NCI-H1105 treated with DMSO at 0.1 percent for 48 hours (cell line): Measurements from ENCODE around the gene RXRA.
A peak's percentile ranks its signal among the peaks of the same experiment; 100 is the strongest.

ENCODE experiments used
- DNase-seq: peaks from one replicate; lab custom pipeline; 2025; lab: John Stamatoyannopoulos, UW

RXRA gene

DNA sequence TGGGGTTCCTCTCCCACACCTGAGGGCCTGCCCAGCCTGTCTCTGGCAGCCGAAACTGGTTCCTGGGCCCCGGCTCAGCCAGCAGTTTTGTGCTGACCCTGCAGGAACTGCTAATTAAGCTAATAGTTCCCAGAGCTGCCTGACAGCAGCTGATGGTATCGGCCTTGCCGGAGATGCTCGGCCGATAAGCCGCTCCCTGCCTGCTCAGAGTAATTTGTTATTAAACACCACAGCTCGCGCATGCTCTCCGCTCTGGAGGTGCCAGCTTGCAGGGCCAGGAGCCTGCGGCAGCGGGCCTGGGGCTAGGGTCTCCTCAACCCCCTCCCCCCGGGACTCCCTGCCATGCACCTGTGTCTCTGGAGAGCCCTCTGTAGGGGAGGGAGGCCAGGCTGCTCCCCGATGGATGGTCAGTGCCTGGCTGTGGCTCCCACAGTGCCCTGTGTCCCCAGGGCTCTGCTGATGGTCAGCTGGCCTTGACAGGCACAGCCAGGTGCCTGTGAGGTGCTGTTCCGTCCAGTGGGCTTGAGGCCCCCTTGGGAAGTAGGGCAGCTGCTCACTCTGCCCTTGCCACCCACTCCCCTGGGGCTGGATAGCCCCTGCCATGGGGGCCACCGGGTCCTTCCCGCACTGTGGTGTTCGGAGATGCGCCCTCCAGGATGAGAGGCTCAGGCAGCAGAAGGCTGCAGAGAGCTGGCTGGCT lies 41.7 kb downstream of the RXRA start:
- DNase-seq, result peak; percentile 69

DNA sequence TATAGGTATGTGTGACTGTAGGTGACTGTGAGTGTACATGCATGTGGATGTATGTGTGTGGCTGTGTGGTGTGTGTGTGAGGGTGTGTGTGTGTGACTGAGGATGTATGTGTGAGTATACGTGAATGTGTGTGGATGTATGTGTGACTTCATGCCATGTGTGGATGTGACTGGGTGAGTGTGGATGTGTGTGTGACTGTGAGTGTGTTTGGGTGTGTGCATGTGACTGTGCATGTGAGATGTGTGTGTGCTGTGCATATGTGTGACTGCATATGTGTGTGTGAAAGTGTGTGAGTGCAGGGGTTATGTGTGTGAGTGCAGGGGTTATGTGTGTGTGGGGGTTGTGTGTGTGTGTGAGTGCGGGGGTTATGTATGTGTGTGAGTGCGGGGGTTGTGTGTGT lies 42.3 kb downstream of the RXRA start:
- DNase-seq, result no peak

DNA sequence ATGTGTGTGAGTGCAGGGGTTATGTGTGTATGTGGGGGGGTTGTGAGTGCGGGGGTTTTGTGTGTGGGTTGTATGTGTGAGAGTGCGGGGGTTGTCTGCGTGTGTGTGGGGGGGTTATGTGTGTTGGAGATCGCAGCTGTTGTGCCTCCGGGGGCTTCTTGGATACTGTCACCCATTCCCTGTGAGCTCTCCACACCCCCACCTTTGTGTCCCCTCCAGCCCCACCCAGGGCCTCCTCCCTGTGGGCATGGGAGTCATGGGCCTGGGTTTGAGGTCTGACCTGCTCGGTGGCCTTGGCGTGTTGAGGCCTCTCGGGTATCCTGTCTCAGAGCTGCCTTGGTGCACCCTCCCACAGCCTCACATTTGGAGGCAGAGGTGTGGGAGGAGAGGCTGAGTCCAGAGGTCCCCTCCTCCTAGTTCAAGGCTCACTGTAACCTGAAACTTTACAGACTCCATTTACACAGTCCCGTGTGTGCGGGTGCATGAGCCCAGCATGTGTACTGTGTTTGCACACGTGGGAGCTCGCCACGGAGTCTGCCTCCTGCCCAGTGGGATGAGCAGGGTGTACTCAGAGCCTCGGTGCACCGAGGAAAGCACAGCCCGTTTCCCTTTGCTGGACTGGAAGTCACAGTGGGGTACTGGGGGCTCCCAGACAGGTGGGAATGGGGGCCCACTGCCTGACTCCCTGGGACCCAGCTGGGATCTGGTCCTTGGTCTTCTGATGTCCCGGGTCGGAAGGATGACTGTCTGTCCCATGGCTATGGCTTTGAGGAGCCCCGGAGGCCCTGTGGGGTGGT lies 43.4 kb downstream of the RXRA start:
- no peak for DNase-seq

DNA sequence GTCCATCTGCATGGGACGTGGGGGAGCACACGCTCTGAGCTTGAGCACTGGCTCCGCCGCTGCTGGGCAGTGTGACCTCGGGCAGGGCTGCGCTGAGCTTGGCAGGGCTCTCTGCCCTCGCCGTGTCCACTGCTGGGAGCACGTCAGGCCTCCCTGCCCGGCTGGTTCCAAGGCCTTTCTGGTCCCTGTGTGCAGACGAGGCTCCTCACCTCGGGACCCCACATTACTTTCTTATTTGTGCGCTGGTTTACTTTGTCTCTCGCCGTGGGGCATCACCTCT lies 43.9 kb downstream of the RXRA start:
- DNase-seq, result no peak

DNA sequence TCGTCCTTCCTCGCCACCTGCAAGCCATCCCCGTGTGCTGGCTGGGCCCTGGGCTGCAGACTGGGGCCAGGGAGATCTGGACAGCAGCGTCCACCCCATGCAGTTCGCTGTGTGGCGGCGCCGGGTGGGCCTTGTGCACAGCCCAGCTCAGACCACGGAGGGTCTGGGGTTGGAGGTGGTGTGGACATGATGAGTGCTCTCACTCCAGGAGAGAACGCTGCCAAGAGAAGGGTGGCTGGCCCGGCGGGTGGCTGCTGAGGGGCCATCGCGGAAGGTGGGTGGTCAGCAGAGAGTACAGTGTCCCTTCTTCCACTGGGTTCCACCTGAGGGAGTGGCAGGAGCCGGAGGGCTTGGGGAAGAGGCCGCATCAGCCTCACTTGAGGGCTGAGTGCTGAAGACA lies 44.4 kb downstream of the RXRA start:
- no peak for DNase-seq

DNA sequence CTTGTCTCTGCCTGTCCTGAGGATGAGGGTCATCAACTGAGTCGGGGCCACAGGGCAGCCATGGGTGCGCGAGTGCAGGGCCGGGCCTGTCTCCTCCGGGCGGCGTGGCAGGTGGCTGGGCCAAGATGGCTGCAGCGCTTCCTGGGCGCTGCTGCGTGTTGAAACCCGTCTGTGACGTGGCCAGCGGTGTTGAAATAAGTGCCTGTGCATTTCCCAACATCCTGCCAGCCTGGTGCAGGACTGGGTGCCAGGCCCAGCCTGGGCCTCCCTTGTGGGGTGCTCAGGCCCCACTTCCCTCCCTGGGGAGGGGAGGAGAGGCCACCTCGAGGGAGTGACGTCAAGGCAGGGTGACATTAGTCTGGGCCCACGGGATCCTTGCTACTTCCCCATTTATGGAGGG lies 45.5 kb downstream of the RXRA start:
- no peak for DNase-seq

DNA sequence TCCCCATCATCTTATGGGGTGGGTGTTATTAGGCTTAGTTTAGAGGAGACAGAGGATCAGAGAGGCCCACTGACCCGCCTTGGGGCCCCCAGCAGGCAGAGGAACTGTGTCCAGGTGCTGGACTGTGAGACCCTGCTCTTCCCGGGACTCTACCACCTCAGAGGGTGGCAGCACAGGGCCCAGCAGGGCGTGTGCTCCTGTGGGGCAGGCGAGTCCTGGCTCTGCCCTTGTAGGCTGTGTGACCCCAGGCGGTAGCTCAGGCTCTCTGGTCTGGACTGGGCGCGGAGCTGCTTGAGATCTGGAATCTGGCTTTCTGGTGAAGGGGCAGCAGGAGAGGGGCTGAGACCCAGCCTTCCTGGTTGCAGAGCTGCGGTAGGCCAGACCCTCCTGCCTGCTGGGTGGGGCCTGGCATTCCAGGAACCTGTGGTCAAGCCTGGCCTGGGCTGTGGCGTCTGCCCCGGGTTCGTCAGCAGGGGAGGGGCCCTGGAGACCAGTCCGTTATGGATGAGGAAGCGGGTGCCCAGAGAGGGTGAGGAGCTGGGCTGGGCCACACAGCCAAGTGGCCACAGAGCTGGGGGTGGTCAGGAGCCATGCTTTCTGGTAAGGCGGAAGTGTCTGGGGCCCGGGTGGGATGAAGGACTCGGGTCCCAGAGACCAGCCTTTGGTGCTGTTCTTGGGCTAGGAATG lies 46.5 kb downstream of the RXRA start:
- DNase-seq, result no peak

DNA sequence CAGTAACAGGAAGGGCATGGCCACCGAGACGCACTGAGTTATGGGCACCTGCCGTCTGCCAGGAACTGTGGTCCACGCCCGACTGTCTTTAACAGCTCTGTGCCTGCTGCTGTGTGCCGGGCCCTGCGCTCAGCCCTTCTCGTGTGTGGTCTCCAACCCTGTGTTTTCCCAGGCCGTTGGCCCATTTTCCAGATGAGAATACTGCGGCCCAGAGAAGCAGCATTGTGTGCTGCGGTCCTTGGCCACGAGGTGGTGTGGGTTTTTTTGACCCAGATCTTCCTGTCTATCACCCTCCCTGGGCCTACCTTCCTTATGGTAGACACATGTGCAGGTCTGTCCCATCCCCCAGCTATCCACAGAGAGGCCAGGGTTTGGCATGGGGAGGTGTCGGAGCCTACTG lies 47.0 kb downstream of the RXRA start:
- DNase-seq, result no peak

DNA sequence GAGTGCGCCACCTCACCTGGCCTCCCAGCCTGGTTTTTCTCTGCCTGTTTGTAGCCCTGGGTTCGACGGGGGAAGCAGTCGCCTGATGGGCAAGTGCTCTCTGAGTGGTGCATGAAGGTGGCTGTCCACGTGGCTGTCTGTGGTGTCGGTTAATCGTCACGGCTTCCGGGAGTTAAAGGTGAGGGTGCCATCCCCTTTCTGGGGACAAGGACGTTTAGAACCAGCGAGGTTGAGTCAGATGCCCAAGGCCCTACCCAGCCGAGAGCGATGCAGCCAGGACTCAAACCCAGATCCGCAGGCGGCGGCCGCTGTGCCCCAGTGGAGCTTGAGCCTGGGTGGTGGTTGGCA lies 47.7 kb downstream of the RXRA start:
- no peak for DNase-seq

DNA sequence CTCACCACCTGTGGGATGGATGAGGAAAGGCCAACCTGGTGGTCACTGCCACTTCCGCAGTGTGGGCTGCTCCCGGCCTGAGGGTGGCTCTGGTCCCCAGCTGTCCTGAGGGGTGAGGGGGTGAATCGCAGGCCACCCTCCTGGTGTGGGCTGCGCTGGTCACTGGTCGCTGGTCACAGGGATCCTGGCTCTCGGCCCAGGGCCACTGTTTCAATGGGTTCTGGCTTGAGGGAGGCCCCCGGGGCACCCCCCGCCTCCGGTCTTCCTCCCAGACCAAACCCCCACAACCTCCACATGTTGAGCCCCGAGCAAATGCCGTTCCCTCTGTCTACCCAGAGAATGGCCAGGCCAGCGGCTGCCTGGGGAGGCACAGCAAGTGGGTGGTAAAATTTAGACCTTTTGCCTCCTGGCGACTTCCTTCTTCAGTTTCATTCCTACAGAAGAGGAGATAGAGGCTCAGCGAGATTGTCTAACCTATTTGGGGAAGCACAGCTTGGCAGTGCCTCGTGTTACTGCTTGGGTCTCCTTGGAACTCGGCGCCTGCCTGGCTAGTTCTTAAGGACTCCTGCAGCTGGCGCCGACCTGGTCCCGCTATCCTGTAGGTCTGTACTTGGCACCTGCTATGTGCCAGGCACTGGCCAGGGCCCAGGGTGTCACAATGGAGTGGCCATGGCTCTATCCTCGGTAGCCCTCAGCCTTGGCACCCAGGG lies 48.2 kb downstream of the RXRA start:
- DNase-seq, result no peak

DNA sequence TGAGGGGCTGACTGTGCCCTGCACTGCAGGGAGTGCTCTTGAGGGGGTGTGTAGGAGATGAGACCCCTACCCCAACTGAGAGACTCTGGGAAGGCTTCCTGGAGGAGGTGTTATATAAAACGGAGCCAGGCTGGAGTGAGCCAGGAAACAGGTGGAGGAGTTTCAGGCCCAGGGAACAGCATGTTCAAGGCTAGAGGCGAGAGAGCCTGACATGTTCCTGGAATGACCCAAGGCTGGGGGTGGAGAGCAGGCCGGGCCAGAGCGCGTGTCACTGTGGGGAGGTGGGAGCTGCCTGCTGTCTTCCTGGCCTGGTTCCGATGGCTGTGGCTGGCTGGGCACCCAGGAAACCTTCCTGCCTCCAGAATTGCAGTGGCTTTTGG lies 48.7 kb downstream of the RXRA start:
- no peak for DNase-seq

DNA sequence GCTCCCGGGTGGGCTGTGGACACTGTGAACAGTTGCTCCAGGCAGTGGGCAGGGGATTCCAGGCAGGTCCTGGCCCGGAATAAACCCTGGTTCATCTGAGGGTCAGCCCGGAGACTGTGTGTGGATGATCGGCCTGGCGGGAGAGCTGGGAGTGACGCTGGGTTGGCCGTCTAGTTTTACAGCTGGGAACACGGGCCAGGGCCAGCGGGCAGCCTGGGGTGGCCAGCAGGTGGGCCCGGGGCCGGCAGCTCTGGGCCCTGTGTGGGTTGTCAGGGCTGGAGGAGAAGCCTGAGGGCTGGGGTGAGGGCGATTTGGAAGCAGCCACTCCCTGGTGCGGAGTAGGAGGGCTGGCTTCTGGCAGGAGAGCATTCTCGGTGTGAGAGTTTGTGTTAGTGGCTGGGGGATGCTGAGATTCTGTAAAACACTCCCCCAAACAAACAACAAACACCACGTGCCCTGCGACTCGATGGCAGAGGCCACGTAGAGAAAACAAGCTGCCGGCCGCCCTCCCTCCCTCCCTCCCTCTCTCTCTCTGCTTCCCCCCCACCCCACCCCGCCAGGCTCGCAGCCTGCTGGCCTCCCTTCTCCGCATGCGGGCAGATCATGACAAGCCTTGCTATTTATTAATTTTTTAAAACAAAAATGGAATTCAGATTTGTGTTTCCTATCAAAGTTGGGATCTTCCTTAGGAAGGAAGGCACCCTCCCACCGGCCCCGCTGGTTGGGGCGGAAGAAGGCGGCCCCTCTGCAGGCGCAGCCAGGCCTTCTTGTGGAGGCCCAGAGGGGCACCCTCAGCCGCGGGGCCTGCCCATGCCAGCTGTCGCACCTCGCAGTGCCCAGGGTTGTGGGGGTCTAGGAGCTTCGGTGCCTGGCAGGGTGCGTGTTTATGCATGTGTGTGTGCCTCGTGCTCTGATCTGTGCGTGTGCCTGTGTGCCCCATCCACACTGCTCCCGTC lies 49.5 kb downstream of the RXRA start:
- no peak for DNase-seq

DNA sequence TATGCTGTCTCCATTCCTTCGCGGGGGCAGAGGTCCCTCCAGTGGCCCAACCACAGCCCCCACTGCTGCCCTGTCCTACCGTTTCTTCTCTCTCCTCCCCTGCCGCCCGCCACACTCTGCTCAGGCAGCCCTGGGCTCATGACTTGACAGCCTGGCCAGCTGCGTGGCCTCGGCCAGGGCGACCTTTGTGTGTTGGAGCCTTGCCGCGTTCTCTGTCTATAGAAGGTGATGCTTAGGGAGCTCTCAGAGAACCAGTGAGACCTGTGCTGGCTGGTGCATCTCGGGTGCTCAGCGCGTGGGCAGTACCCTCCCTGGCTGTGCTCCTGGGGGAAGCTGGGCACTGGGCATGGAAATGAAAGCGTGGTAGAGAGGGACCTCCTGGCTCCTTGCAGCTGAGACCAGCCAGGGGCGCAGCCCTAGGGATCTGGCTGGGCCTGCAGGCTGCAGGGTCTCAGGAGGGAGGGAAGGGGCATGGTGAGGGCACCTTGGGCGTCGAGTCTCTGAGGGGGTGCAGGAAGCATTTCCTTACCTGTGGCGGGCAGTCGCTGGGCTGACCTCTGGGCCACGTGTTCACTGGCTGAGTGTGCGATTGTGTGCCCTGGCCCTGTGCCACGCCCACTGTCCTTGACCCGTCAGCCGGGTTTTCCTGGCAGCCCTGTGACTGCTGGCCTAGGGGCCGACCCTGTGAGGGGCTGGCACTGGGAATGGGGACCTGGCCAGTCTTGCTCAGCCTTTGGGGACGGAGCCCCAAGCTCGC lies 50.3 kb downstream of the RXRA start:
- DNase-seq, result no peak

DNA sequence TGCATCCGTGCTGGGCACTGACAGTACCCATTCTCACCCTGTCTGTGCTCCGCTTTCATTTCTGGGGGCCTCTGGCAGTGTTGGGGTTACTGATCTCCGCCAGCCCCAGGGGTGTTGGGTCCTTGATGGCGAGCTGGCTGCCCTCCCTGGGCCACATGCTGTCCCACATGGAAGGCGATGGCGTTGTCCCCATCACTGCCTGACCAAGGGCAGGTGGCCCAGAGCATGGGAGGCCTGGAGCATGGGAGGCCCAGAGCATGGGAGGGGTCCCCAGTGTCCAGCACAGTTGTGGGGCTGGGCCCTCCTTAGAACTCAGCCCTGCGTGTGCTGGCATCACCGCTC lies 50.9 kb downstream of the RXRA start:
- DNase-seq, result no peak

DNA sequence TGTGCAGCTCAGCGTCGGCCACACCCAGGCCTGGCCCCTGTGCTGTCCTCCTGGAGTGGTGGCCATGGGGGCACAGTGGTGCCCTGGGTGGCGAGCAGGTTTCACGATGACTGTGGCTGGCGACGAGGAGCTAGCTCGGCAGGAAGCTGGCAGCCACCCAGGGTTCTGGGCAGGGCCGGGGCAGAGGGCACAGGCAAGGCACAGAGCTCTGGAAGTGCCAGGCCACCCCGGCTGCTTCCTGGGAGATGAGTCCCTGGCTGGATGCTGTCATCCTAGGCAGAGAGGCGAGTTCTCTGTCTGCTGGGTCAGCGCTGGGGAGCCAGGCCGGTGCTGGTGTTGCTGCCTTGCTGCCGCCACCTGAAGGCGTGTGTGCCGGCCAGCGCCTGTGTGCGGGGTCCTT lies 51.7 kb downstream of the RXRA start:
- no peak for DNase-seq

DNA sequence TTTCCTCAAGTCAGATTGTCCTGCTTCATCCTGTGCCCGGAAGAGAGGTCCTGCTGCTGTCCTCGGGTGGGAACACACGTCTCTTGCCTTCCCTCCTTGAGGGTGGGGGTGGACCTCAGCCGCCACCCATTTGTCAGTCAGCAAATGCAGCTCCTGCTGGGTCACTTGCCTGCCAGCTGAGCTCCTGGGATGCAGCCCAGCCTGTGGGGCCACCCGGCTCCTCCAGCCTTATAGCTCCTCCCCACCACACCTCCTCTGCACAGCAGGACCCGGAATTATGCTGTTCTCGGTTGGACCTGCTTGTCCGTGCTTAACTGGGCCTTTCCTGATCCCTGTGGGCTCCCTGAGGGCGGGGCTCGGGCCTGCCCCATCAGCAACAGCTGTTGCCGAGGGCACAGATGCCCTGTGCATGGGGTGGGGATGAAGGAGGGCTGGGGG lies 52.7 kb downstream of the RXRA start:
- no peak for DNase-seq

DNA sequence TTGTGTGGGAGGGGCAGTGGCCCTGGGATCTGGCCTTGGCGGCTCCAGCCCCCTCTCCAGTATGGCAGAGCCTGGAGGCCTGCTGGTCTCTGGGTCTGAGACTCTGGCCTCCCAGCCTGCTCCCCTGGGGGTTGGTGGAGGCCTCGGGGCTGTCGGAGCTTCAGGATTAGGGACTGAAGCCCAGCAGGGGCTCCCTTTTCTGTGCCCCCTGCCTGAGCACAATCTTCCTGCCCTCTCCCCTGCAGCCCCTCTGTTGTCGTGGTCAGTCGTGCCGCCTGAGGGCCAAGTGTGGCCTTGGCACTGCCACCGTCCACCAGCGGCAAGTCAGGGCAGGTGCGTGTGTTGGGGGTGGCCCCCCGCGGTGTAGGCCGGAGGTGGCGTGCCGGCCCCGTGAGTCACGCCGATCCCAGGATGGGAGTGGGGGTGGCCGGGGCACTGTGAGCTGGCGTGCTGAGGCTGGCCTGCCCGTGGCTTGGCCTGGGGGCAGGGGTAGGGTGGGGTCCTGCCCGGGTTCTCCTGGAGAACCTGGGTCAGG lies 53.6 kb downstream of the RXRA start:
- DNase-seq, result no peak

DNA sequence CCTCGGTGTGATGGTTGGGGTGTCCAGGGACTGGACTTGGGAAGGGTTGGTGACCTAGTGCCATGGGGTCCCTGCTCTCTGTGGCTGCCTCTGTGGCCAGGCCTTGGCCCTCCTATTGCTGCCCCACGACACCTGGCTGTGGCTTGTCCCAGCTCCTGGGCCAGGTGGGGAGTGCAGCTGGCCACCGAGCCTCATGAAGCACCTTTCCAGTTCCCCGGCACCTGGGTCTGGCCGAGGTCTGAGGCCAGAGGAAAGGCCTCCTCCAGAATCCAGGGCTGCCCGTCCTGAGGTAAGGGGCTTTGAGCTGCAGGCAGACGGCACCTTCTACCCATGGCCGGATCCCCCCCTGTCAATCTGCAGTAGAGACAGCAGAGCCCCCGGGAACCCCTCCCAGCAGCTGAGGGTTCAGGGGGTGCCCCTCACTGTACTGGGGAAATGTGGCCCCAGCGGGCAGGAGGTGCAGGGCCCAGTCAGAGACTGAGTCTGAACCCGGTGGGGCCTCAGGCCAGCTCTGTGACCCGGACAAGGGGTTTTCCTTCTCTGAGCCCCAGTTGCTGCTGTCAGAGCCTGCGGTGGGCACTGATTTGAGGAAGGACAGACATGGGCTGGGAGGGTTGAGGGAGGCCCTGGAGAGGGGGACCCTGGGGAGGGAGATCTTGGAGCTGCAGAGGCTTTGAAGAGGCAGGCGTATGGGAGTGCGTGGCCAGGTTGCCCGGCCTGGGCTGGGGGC lies 54.5 kb downstream of the RXRA start:
- DNase-seq, result no peak

DNA sequence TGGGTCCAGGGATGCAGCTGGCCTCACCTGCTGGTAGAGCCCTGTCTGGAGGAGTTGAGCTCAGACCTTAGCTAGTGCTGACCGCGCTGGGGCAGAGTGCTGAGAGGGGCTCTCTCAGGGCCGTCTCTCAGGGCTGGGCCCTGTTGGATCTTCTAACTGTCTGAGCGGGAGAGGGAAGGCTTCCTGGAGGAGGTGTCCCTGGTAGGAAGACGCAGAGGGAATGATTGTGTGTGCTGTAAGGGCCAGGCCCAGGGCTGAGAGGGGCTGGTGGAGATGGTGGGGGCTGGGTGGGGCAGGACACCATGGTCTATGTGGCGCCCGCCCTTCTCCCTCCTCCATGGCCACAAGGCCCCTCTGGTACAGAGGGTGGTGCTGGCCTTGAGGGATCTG lies 55.0 kb downstream of the RXRA start:
- DNase-seq, result no peak
